Hepatocyte (in vitro differentiated cells): ENCODE results near the gene TBX15. TPM values are rescaled to one million over a fixed set of nuclear protein-coding genes. Genes with fewer than 3 reads are reported as not detected.

Source experiments
- DNase-seq: peaks from one replicate; pipeline ENCODE4 v3.0.0-alpha.2; 2016; ENCODE audit warnings: low spot score
- H2AFZ ChIP-seq: fragments of 200-600 bp; sonication (generic); 2 replicates; pipeline ENCODE4 v1.6.0; 2016; ENCODE audit warnings: antibody characterized with exemption, mild to moderate bottlenecking
- H3K27ac ChIP-seq: fragments of 200-600 bp; sonication (generic); 2 replicates; pipeline ENCODE4 v1.5.1; 2016; ENCODE audit warnings: mild to moderate bottlenecking
- H3K27me3 ChIP-seq: fragments of 200-600 bp; sonication (generic); 2 replicates; pipeline ENCODE4 v1.6.1; 2016
- H3K36me3 ChIP-seq: fragments of 200-600 bp; sonication (generic); replicated peaks from 2 replicates; pipeline ENCODE4 v1.5.1; 2016; ENCODE audit warnings: low read depth; ENCODE audit not compliant: insufficient read depth
- H3K4me1 ChIP-seq: fragments of 200-600 bp; sonication (generic); 2 replicates; pipeline ENCODE4 v1.5.1; 2016; ENCODE audit warnings: mild to moderate bottlenecking, moderate library complexity; ENCODE audit not compliant: insufficient read depth
- H3K4me2 ChIP-seq: fragments of 200-600 bp; sonication (generic); 2 replicates; pipeline ENCODE4 v1.6.0; 2016
- H3K4me3 ChIP-seq: fragments of 200-600 bp; sonication (generic); 2 replicates; pipeline ENCODE4 v1.5.1; 2016; ENCODE audit warnings: mild to moderate bottlenecking
- H3K79me2 ChIP-seq: fragments of 200-600 bp; sonication (generic); 2 replicates; pipeline ENCODE4 v1.6.0; 2017; ENCODE audit warnings: mild to moderate bottlenecking
- H3K9me2 ChIP-seq: fragments of 200-600 bp; sonication (generic); replicated peaks from 2 replicates; pipeline ENCODE4 v1.6.0; 2017; ENCODE audit warnings: mild to moderate bottlenecking; ENCODE audit not compliant: insufficient read depth
- H3K9me3 ChIP-seq: fragments of 200-600 bp; sonication (generic); 2 replicates; pipeline ENCODE4 v1.5.1; 2016; ENCODE audit warnings: low read depth, mild to moderate bottlenecking
- H4K20me1 ChIP-seq: fragments of 200-600 bp; sonication (generic); 2 replicates; pipeline ENCODE4 v1.6.0; 2016; ENCODE audit warnings: mild to moderate bottlenecking; ENCODE audit not compliant: insufficient read depth, poor library complexity, severe bottlenecking
- CTCF ChIP-seq: fragments of 200-600 bp; sonication (generic); IDR thresholded peaks from 2 replicates; pipeline ENCODE4 v1.5.1; 2016; ENCODE audit warnings: antibody characterized with exemption, mild to moderate bottlenecking; ENCODE audit not compliant: poor library complexity
- EZH2 ChIP-seq: fragments of 200-600 bp; sonication (generic); IDR thresholded peaks from 2 replicates; pipeline ENCODE4 v1.6.1; 2016; ENCODE audit warnings: antibody characterized with exemption, mild to moderate bottlenecking, borderline replicate concordance
- EZH2phosphoT487 ChIP-seq: fragments of 200-600 bp; sonication (generic); IDR thresholded peaks from one replicate; pipeline ENCODE4 v1.6.1; 2018; ENCODE audit warnings: antibody characterized with exemption, mild to moderate bottlenecking, low read depth, moderate library complexity; ENCODE audit not compliant: unreplicated experiment, severe bottlenecking
- polyA plus RNA-seq: library from polyadenylated mRNA; unstranded; fragments of >200 nt; fragmentation: Nextera tagmentation; extraction: Ambion mirVana; gene quantifications from 2 replicates; pipeline ENCODE4 v1.2.1, GENCODE V29; 2016
- small RNA-seq: library from RNA; depleted of rRNA; stranded (forward); fragments of <200 nt; gene quantifications from one replicate; pipeline ENCODE3, GENCODE V24; 2014
- total RNA-seq: library from RNA; depleted of rRNA; stranded (reverse); fragments of >200 nt; gene quantifications from 2 replicates; pipeline ENCODE4 v1.2.3, GENCODE V29; 2014

Gene TBX15
- total and polyA plus RNA-seq, 2 experiments from 2014 or later, result 1.6 to 3.8 TPM

GRCh38 chr1:118841521-118841920, 146.6 kb downstream of the TBX15 start:
- no peak overlapping the region for H3K4me2 ChIP-seq
- no peaks in the 10 kb centered on the region for H3K79me2 ChIP-seq
- TF ChIP-seq CTCF (no peak), EZH2 (no peak), EZH2phosphoT487 (no peak)

More at GRCh38 chr1:118841521-118841920, 146.6 kb downstream of the TBX15 start:
- DNase-seq, result no peak
- H3K36me3 ChIP-seq, result no peaks in the 10 kb centered on the region
- no peak overlapping the region for H2AFZ ChIP-seq
- no peaks in the 10 kb centered on the region for H3K27me3 ChIP-seq
- no peaks in the 10 kb centered on the region for H4K20me1 ChIP-seq
- no peaks in the 10 kb centered on the region for H3K9me2 ChIP-seq
- H3K4me1 ChIP-seq, result no peaks in the 10 kb centered on the region
- no peak overlapping the region for H3K27ac ChIP-seq
- no peaks in the 10 kb centered on the region for H3K9me3 ChIP-seq
- H3K4me3 ChIP-seq, result no peak overlapping the region

Small RNA genes within 50 kb of the gene (small RNA-seq; reads per million reads assigned to genes)
- gene AL139420.2, result not detected

Other genes with a start within 250 kb of the TBX15 start
- gene WARS2, start 152.3 kb upstream of the TBX15 start, total RNA-seq, result 18.3 and 19.3 TPM in 2 replicates
- gene WARS2, start 152.3 kb upstream of the TBX15 start, polyA plus RNA-seq, result 6.2 and 10.4 TPM in 2 replicates